B cell (primary cell): ENCODE data around the gene FRMPD1.

Source experiments
- EZH2 ChIP-seq: IDR thresholded peaks from 2 replicates; pipeline ENCODE4 v1.6.1; 2012; ENCODE audit warnings: borderline replicate concordance, low read depth, mild to moderate bottlenecking, moderate library complexity, low read length; ENCODE audit not compliant: insufficient read depth, poor library complexity, severe bottlenecking
- TF ChIP-seq, protein P1 (sequence below): fragments of 200-600 bp; IDR thresholded peaks from one replicate; pipeline ENCODE4 v1.8.0; 2022; ENCODE audit warnings: antibody characterized with exemption, mild to moderate bottlenecking

- TF ChIP-seq, protein P1, sequence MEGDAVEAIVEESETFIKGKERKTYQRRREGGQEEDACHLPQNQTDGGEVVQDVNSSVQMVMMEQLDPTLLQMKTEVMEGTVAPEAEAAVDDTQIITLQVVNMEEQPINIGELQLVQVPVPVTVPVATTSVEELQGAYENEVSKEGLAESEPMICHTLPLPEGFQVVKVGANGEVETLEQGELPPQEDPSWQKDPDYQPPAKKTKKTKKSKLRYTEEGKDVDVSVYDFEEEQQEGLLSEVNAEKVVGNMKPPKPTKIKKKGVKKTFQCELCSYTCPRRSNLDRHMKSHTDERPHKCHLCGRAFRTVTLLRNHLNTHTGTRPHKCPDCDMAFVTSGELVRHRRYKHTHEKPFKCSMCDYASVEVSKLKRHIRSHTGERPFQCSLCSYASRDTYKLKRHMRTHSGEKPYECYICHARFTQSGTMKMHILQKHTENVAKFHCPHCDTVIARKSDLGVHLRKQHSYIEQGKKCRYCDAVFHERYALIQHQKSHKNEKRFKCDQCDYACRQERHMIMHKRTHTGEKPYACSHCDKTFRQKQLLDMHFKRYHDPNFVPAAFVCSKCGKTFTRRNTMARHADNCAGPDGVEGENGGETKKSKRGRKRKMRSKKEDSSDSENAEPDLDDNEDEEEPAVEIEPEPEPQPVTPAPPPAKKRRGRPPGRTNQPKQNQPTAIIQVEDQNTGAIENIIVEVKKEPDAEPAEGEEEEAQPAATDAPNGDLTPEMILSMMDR: no peak
- no peak for TF ChIP-seq EZH2
Measured at GRCh38 chr9:37769306-37769705, 118.6 kb downstream of the FRMPD1 start.
